HCT116 (cell line): ENCODE results near the gene ABHD11. TPM values are rescaled to one million over a fixed set of nuclear protein-coding genes. Genes with fewer than 3 reads are reported as not detected.

Experiments
- ATAC-seq: fragments of 200-7000 bp; cut with Tn5 transposase; 2 replicates; pipeline ENCODE4 v1.9.1; 2020; ENCODE audit warnings: mild to moderate bottlenecking, moderate library complexity
- BruUV-seq: library from RNA; stranded (reverse); fragments of 400-500 nt; replicated peaks from 2 replicates; lab custom pipeline; 2021; lab: Mats Ljungman, UMichigan
- CTCF ChIA-PET: fragments of 300-600 bp; sonication (Branson Sonifier 250); formaldehyde crosslinking; loops from one replicate; lab custom pipeline; 2021; ENCODE audit warnings: antibody characterized with exemption; lab: Charles Lee
- POLR2A ChIA-PET: fragments of 300-600, 350-600 bp; sonication (Branson Sonifier 250); formaldehyde crosslinking; loops from one replicate; lab custom pipeline; 2021; ENCODE audit warnings: antibody characterized with exemption; lab: Charles Lee
- RAD21 ChIA-PET, 2 experiments: fragments of 300-600 bp; sonication (Branson Sonifier 250); formaldehyde crosslinking; loops; one replicate each; lab custom pipeline; 2023; ENCODE audit warnings: low total read pairs in 2 of 2; ENCODE audit not compliant: uncharacterized antibody in 2 of 2, unreplicated experiment in 2 of 2, low non-redundant PET in 1 of 2; lab: Charles Lee
- DNase-seq: peaks from one replicate; pipeline ENCODE4 v3.0.0-alpha.2; 2010; ENCODE audit warnings: low read depth, low spot score
- H2AFZ ChIP-seq: fragments of 200-600 bp; shearing (Covaris generic), sonication (generic); 2 replicates; pipeline ENCODE4 v1.6.1; 2017; ENCODE audit warnings: low read depth, mixed run types, mixed read lengths, antibody characterized with exemption, low read length; ENCODE audit not compliant: poor library complexity, severe bottlenecking
- H3K27ac ChIP-seq: 2 replicates; pipeline ENCODE4 v1.5.1; 2012; ENCODE audit warnings: low read depth, low read length
- H3K27me3 ChIP-seq: fragments of 200-600 bp; sonication (generic); 2 replicates; pipeline ENCODE4 v1.6.1; 2016; ENCODE audit warnings: mixed run types, low read length, mixed read lengths; ENCODE audit not compliant: insufficient read depth
- H3K36me3 ChIP-seq, 2 experiments: fragments of 200-500 bp in 1 of 2; fragments of 200-600 bp in 1 of 2; sonication (Bioruptor generic) in 1 of 2; sonication (generic) in 1 of 2; 2 replicates each; pipeline versions ENCODE4 v1.5.1 to v1.6.1; 2014 to 2016; ENCODE audit warnings: low read length in 2 of 2, inconsistent platforms in 1 of 2, mixed read lengths in 1 of 2, mixed run types in 1 of 2; ENCODE audit not compliant: insufficient read depth in 2 of 2, control insufficient read depth in 1 of 2
- H3K4me1 ChIP-seq, 2 experiments: fragments of 200-600 bp in 1 of 2; sonication (generic) in 1 of 2; 2 replicates each; pipeline versions ENCODE4 v1.5.1 to v1.6.1; 2012 to 2017; ENCODE audit warnings: low read length in 2 of 2, inconsistent platforms in 1 of 2, mild to moderate bottlenecking in 1 of 2, mixed read lengths in 1 of 2, mixed run types in 1 of 2, moderate library complexity in 1 of 2; ENCODE audit not compliant: insufficient read depth in 2 of 2, control insufficient read depth in 1 of 2
- H3K4me2 ChIP-seq: fragments of 200-600 bp; sonication (generic); 2 replicates; pipeline ENCODE4 v1.6.1; 2017; ENCODE audit warnings: mixed run types, low read length, mixed read lengths
- H3K4me3 ChIP-seq, 2 experiments: fragments of 200-600 bp in 1 of 2; sonication (generic) in 1 of 2; replicated peaks in 1 of 2; 2 replicates each; pipeline ENCODE4 v1.5.1; 2011 to 2016; ENCODE audit warnings: low read length in 2 of 2, control low read depth in 1 of 2, low read depth in 1 of 2, mild to moderate bottlenecking in 1 of 2, mixed read lengths in 1 of 2, mixed run types in 1 of 2
- H3K79me2 ChIP-seq: fragments of 200-600 bp; sonication (generic); 2 replicates; pipeline ENCODE4 v1.6.1; 2017; ENCODE audit warnings: mild to moderate bottlenecking, mixed run types, low read length, moderate library complexity, mixed read lengths; ENCODE audit not compliant: insufficient read depth
- H3K9ac ChIP-seq: fragments of 200-600 bp; sonication (generic); 2 replicates; pipeline ENCODE4 v1.6.1; 2016; ENCODE audit warnings: low read length, mixed read lengths
- H3K9me2 ChIP-seq: fragments of 200-600 bp; sonication (generic), shearing (Covaris generic); 2 replicates; pipeline ENCODE4 v1.6.1; 2017; ENCODE audit warnings: mixed run types, mild to moderate bottlenecking, moderate library complexity; ENCODE audit not compliant: insufficient read depth
- H3K9me3 ChIP-seq, 2 experiments: fragments of 200-500 bp in 1 of 2; fragments of 200-600 bp in 1 of 2; sonication (Bioruptor generic) in 1 of 2; sonication (generic) in 1 of 2; 2 replicates each; pipeline ENCODE4 v1.6.1; 2014 to 2017; ENCODE audit warnings: low read length in 2 of 2, mixed read lengths in 2 of 2, inconsistent platforms in 1 of 2, low read depth in 1 of 2, mild to moderate bottlenecking in 1 of 2, mixed run types in 1 of 2, moderate library complexity in 1 of 2; ENCODE audit not compliant: control insufficient read depth in 1 of 2, insufficient read depth in 1 of 2
- H4K20me1 ChIP-seq: fragments of 200-600 bp; sonication (generic), shearing (Covaris generic); 2 replicates; pipeline ENCODE4 v1.6.1; 2017; ENCODE audit warnings: mixed run types, mild to moderate bottlenecking, moderate library complexity; ENCODE audit not compliant: insufficient read depth
- ELF1 ChIP-seq: IDR thresholded peaks from 2 replicates; pipeline ENCODE4 v1.6.1; 2012; ENCODE audit warnings: low read depth, borderline replicate concordance
- EZH2phosphoT487 ChIP-seq: fragments of 200-600 bp; IDR thresholded peaks from 2 replicates; pipeline ENCODE4 v1.6.1; 2018; ENCODE audit warnings: antibody characterized with exemption, borderline replicate concordance
- SIN3A ChIP-seq: IDR thresholded peaks from 2 replicates; pipeline ENCODE4 v1.6.1; 2012; ENCODE audit warnings: low read depth
- YY1 ChIP-seq: IDR thresholded peaks from 2 replicates; pipeline ENCODE4 v1.6.1; 2011; ENCODE audit warnings: low read length, low read depth, moderate library complexity, mild to moderate bottlenecking; ENCODE audit not compliant: insufficient replicate concordance; ENCODE audit errors: extremely low read depth
- ZNF274 ChIP-seq: fragments of 200-500 bp; sonication (Bioruptor generic); IDR thresholded peaks from 2 replicates; pipeline ENCODE4 v1.6.1; 2014; ENCODE audit warnings: mild to moderate bottlenecking, low read depth, low read length, inconsistent platforms
- intact Hi-C: fragments of 100-400 bp; cut with micrococcal nuclease; formaldehyde crosslinking; loops from 2 replicates; pipeline ENCODE4 v1.10.0; 2022
- total RNA-seq: library from RNA; stranded (reverse); gene quantifications from one replicate; pipeline ENCODE4 v1.2.1, GENCODE V29; 2021; ENCODE audit not compliant: unreplicated experiment
- TF ChIP-seq, protein P1 (sequence below): IDR thresholded peaks from 2 replicates; pipeline ENCODE4 v1.6.1; 2012; ENCODE audit warnings: low read depth
- TF ChIP-seq, protein P2 (sequence below): IDR thresholded peaks from 2 replicates; pipeline ENCODE4 v1.6.1; 2012

ABHD11 gene
- total RNA-seq, 1 experiment from 2014 or later, result 69.8 TPM

DNA sequence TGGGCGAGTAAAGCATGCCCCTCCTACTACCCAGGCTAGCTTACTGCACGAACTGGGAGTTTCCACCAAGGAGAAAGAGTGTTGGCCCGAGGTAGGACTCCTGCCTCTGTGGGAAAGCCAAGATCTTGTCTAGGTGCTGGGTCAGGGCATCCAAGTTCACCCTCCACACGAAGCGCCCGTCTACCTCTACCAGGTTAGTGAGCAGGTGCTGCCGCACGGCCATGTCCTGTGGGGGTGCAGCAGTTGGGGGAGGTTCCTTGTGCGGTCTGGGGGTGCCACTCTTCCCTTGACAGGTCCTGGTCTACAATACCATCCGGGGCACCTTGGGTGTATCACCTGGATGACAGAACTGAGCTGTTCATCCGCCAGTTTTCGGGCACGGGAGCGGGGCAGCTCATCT is 1.7 kb downstream of the ABHD11 start:
- intact Hi-C loops, result loop anchor here (10.0 kb wide), 1 partner anchor 412 kb away; the partner anchor contains the start of genes FKBP6 and TRIM50
- TF ChIP-seq, protein P1, sequence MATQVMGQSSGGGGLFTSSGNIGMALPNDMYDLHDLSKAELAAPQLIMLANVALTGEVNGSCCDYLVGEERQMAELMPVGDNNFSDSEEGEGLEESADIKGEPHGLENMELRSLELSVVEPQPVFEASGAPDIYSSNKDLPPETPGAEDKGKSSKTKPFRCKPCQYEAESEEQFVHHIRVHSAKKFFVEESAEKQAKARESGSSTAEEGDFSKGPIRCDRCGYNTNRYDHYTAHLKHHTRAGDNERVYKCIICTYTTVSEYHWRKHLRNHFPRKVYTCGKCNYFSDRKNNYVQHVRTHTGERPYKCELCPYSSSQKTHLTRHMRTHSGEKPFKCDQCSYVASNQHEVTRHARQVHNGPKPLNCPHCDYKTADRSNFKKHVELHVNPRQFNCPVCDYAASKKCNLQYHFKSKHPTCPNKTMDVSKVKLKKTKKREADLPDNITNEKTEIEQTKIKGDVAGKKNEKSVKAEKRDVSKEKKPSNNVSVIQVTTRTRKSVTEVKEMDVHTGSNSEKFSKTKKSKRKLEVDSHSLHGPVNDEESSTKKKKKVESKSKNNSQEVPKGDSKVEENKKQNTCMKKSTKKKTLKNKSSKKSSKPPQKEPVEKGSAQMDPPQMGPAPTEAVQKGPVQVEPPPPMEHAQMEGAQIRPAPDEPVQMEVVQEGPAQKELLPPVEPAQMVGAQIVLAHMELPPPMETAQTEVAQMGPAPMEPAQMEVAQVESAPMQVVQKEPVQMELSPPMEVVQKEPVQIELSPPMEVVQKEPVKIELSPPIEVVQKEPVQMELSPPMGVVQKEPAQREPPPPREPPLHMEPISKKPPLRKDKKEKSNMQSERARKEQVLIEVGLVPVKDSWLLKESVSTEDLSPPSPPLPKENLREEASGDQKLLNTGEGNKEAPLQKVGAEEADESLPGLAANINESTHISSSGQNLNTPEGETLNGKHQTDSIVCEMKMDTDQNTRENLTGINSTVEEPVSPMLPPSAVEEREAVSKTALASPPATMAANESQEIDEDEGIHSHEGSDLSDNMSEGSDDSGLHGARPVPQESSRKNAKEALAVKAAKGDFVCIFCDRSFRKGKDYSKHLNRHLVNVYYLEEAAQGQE, result no peak
- TF ChIP-seq EZH2phosphoT487, result no peak
- TF ChIP-seq SIN3A, result no peak
- no peak for TF ChIP-seq YY1
- TF ChIP-seq, protein P2, sequence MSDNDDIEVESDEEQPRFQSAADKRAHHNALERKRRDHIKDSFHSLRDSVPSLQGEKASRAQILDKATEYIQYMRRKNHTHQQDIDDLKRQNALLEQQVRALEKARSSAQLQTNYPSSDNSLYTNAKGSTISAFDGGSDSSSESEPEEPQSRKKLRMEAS, result no peak
- no peak for TF ChIP-seq ZNF274
- TF ChIP-seq ELF1, result no peak
- no peak for ATAC-seq
- ChIA-PET CTCF (interaction anchor here (1.8 kb wide), 1 partner anchor 11 kb away, joined by 6 read pairs; no protein-coding TSS in a partner anchor), POLR2A (no interaction called here), RAD21 (no interaction called here)
- Histone ChIP-seq H3K4me3 (no peak overlapping the region), H3K4me1 (peaks cover 36 to 64% of the 10 kb centered on the region in 2 experiments), H3K27ac (peak overlapping the region; percentile 95; the same call in 1 of the 2 replicates), H3K9me3 (no peaks in the 10 kb centered on the region), H3K9ac (peak overlapping the region; percentile 95; the same call in 1 of the 2 replicates), H2AFZ (no peak overlapping the region), H3K36me3 (peaks cover 7 to 22% of the 10 kb centered on the region in 2 experiments; a peak in 1 of 4 replicates), H3K4me2 (peak overlapping the region; percentile 95), H4K20me1 (peaks cover 8% of the 10 kb centered on the region; the same call in 1 of the 2 replicates), H3K9me2 (no peaks in the 10 kb centered on the region), H3K27me3 (no peaks in the 10 kb centered on the region), H3K79me2 (peaks cover 32% of the 10 kb centered on the region)
- no peak for DNase-seq
- no TSS peak for BruUV-seq
